ENCODE results near the gene SPNS2. TPM values are rescaled to one million over a fixed set of nuclear protein-coding genes. Genes with fewer than 3 reads are reported as not detected.
A peak's percentile ranks its signal among the peaks of the same experiment; 100 is the strongest.

The SPNS2 gene
- total RNA-seq, 2 experiments from 2014 or later = 4.0 to 4.2 TPM

DNA sequence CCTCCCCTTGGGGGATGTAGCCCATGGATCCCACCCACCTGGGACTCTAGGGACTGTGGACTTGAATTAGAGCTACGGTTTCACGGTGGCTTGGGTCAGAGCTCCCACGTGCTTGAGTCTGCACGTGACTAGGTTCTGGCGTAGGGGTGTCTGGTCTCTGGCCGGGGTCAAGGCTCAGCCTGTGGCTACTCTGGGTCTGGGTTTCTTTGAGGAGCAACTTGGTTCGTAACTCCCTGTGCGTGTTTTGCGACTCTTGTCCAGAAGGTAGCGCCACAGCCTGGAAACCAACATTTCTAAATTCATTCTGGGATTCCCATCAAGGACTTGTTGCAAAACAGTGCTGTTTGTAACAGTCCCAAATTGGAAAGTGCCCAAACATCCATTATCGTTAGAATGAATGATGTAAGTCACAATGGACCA lies 62.2 kb downstream of the SPNS2 start:
- DNase-seq = no peak
- ATAC-seq = no peak
- Mint-ChIP-seq H3K27me3 (ENCODE audit: low read depth) (no peaks in the 10 kb centered on the region), H3K36me3 (ENCODE audit: low read depth) (no peaks in the 10 kb centered on the region), H3K4me3 (no peak overlapping the region), H3K9me3 (ENCODE audit: insufficient read depth) (no peaks in the 10 kb centered on the region), H3K4me1 (ENCODE audit: low read depth) (peaks cover 52% of the 10 kb centered on the region), H3K27ac (no peak overlapping the region)
- CTCF ChIA-PET = interaction anchor here (1.0 kb wide), 1 partner anchor 125 kb away, joined by 3 read pairs; no protein-coding TSS in a partner anchor
- POLR2A ChIA-PET = no interaction called here

DNA sequence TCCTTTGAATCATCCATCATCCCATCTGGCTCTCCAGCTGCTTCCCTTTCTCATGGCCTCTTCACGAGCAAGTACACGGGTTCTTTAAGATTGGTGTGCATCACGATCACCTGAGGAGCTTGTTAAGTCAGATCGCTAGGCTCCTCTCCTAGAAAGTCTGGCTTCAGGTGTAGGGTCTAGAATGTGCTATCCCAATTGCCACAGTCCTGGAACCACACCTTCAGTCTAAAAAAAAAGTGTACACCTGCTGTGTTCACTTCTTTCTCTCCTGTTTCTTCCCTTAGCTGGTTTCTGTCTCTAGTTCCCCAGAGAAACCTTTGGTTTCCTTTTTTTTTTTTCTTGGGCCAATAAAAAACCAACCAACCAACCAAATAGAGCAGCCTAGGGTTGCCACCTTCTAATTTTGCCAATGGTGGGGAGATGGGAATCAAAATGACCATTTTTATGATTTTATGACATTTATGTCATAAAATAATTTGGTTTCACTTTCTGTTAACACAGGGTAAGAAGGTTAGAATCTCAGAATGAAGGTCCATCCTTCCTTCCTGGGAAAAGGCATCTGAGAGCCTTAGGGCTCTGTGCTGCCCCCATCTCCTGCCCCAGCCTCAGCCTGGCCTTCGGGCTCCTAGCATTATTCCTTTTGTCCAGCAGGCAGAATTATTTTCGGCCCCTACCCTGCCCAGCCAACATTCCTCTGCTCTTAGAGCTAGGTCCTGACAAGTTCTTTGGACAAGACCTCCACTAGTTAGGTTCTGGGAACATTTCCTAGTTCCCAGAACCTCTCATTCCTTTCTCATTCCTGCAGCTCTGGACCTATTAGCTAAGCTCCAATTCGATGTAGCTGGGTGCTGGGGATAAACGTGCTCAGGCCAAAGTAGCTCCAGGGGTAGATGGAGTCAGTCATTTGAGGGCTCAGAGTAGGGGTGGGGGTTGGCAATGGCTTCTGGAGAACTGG lies 63.6 kb downstream of the SPNS2 start:
- Mint-ChIP-seq H3K36me3 (ENCODE audit: low read depth) (no peaks in the 10 kb centered on the region), H3K27me3 (ENCODE audit: low read depth) (no peaks in the 10 kb centered on the region), H3K4me3 (peak overlapping the region; percentile 6), H3K9me3 (ENCODE audit: insufficient read depth) (no peaks in the 10 kb centered on the region), H3K4me1 (ENCODE audit: low read depth) (peaks cover 44% of the 10 kb centered on the region), H3K27ac (peak overlapping the region; percentile 60)
- CTCF ChIA-PET = interaction anchor here (1.6 to 2.1 kb wide), 4 partner anchors 12 to 346 kb away, joined by 3 to 7 read pairs (median 4); no protein-coding TSS in a partner anchor
- ATAC-seq (peak; percentile 17), DNase-seq (no peak)
- POLR2A ChIA-PET = interaction anchor here (0.7 to 0.8 kb wide), 2 partner anchors 141 to 419 kb away, joined by 3 to 4 read pairs; partner anchors contain the start of gene CYB5D2

DNA sequence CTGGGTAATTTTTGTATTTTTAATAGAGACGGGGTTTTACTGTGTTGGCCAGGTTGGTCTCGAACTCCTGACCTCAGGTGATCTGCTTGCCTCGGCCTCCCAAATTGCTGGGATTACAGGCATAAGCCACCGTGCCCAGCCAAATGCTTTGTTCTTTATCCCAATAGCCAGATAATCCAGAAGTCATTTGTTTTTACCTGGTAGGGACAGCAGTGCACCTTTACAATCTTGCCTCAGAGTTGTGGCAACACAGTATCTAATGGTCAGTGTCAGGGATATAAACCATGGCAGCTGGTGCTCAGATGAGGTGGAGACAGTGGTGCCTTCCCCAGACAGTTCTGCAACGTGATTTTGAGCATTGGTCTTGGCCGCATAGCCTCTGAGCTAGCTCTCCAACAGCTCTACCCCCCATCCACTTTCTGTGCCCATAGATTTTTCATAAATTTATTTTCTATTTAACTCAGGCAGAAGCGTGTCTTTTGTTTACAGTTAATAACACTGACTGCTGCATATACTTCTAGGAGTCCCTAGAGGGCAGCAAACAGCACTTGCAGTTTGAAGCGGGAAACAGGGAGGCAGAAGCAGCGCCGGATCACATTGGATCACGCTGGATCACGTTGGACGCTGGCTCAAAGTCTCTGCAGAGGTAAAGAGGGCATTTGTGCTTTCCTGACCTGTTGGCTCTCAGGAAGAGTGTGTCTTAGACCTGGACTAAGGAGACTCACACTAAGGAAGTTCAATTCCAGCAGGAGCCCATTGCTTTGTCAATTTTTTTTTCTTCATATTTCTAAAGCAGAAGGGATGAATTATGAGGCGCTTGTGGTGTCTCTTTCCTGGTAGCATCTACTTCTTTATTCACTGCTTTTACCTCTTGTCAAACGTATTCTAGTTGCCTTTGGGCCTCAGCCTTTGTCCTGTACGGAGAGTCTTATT lies 66.8 kb downstream of the SPNS2 start:
- H3K27me3 Mint-ChIP-seq (ENCODE audit: low read depth) = peaks cover 2% of the 10 kb centered on the region
- peak; percentile 84 for ATAC-seq
- peak; percentile 75 for DNase-seq
- ChIA-PET POLR2A (interaction anchor here (0.6 kb wide), 1 partner anchor 10 kb away, joined by 3 read pairs; the partner anchor contains the start of gene MYBBP1A), CTCF (interaction anchor here (0.7 to 3.9 kb wide), 14 partner anchors 10 to 375 kb away, joined by 3 to 67 read pairs (median 4); partner anchors contain the start of genes C17orf107, CHRNE, MYBBP1A and RNF167)
- no peaks in the 10 kb centered on the region for H3K9me3 Mint-ChIP-seq (ENCODE audit: insufficient read depth)
- no peak overlapping the region for H3K27ac Mint-ChIP-seq
- H3K4me1 Mint-ChIP-seq (ENCODE audit: low read depth) = peaks cover 40% of the 10 kb centered on the region
- H3K36me3 Mint-ChIP-seq (ENCODE audit: low read depth) = no peaks in the 10 kb centered on the region
- H3K4me3 Mint-ChIP-seq = peak overlapping the region; percentile 7

DNA sequence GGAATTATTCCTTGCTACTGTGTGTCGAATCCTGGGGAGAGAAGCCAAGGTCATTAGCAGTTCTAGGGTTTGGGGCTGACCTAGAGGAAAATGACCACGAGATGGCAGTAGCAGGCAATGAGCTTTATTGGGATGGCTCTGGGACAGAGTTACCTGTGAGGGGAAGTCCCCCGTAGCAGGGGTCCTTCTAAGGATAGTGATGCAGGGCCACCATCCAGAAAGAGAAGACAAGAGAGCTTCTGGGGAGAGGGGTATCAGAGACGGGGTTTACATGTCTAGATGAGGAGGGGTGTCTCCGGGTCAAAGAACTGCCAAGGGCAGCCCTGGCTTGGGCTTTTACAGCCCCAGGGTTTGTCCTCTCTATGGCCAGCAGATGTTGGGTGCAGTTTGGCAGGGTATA lies 68.1 kb downstream of the SPNS2 start:
- H3K36me3 Mint-ChIP-seq (ENCODE audit: low read depth) = no peaks in the 10 kb centered on the region
- H3K27me3 Mint-ChIP-seq (ENCODE audit: low read depth) = peaks cover 5% of the 10 kb centered on the region
- H3K9me3 Mint-ChIP-seq (ENCODE audit: insufficient read depth) = no peaks in the 10 kb centered on the region
- ATAC-seq (peak; percentile 66), DNase-seq (peak; percentile 64)
- no peak overlapping the region for H3K4me3 Mint-ChIP-seq
- peaks cover 32% of the 10 kb centered on the region for H3K4me1 Mint-ChIP-seq (ENCODE audit: low read depth)
- POLR2A ChIA-PET = interaction anchor here (0.6 to 1.6 kb wide), 3 partner anchors 12 to 151 kb away, joined by 3 read pairs; partner anchors contain the start of gene MYBBP1A
- CTCF ChIA-PET = interaction anchor here (0.7 to 3.9 kb wide), 55 partner anchors 9 to 418 kb away, joined by 3 to 67 read pairs (median 4); partner anchors contain the start of genes C17orf107, CHRNE, MYBBP1A and PELP1
- no peak overlapping the region for H3K27ac Mint-ChIP-seq

DNA sequence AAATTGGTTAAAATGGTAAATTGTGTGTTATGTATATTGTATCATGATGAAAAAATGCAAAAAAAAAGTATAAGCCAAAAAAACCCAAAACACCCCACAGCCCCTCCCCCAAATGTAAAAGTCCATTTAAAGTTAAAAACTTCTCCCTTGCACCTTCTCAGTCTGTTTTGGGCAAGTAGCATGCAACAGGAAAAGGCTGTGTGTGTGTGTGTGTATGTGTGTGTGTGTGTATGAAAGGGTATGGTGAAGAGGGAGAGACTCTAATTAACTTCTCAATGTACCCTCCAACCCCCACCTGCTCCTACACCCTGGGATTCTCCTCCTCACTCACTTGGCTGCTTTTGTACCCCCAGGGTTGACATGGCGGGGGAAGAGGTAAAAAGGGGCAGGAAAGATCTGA lies 70.9 kb downstream of the SPNS2 start:
- H3K27me3 Mint-ChIP-seq (ENCODE audit: low read depth) = peaks cover 9% of the 10 kb centered on the region
- CTCF ChIA-PET = interaction anchor here (0.6 to 2.0 kb wide), 4 partner anchors 13 to 149 kb away, joined by 3 to 6 read pairs (median 3); no protein-coding TSS in a partner anchor
- no peak for ATAC-seq
- no peak overlapping the region for H3K27ac Mint-ChIP-seq
- no peak for DNase-seq
- POLR2A ChIA-PET = no interaction called here
- no peaks in the 10 kb centered on the region for H3K36me3 Mint-ChIP-seq (ENCODE audit: low read depth)
- peaks cover 20% of the 10 kb centered on the region for H3K4me1 Mint-ChIP-seq (ENCODE audit: low read depth)
- no peak overlapping the region for H3K4me3 Mint-ChIP-seq
- no peaks in the 10 kb centered on the region for H3K9me3 Mint-ChIP-seq (ENCODE audit: insufficient read depth)

DNA sequence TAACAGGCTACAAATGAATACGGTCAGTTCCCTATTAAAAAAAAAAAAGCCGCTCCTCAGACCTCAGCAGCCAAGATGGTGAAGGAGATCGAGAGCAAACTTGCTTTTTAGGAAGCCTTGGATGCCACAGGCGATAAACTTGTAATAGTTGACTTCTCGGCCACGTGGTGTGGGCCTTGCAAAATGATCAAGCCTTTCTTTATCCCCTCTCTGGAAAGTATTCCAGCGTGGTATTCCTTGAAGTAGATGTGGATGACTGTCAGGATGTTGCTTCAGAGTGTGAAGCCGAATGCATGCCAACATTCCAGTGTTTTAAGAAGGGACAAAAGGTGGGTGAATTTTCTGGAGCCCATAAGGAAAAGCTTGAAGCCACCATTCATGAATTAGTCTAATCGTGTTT lies 73.5 kb downstream of the SPNS2 start:
- Mint-ChIP-seq H3K27me3 (ENCODE audit: low read depth) (peaks cover 9% of the 10 kb centered on the region), H3K4me3 (no peak overlapping the region), H3K36me3 (ENCODE audit: low read depth) (no peaks in the 10 kb centered on the region), H3K4me1 (ENCODE audit: low read depth) (peaks cover 11% of the 10 kb centered on the region), H3K9me3 (ENCODE audit: insufficient read depth) (no peaks in the 10 kb centered on the region), H3K27ac (no peak overlapping the region)
- ChIA-PET POLR2A (no interaction called here), CTCF (no interaction called here)
- DNase-seq (no peak), ATAC-seq (no peak)

DNA sequence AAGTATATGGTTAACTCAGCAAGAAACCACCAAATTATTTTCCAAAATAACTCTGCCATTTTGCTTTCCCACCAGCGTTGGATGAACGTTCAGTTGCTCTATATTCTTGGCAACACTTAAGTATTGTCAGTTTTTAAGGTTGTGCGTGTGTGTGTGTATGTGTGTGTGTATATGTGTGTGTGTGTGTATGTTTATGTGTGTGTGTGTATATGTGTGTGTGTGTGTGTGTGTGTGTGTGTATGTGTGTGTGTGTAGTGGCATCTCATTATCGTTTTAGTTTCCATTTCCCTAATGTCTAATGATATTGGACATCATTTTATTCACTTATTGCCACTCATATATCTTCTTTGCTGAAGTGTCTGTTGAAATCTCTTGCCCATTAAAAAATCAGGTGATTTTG lies 74.4 kb downstream of the SPNS2 start:
- Mint-ChIP-seq H3K36me3 (ENCODE audit: low read depth) (no peaks in the 10 kb centered on the region), H3K4me1 (ENCODE audit: low read depth) (peaks cover 11% of the 10 kb centered on the region), H3K27me3 (ENCODE audit: low read depth) (peaks cover 9% of the 10 kb centered on the region), H3K4me3 (no peak overlapping the region), H3K27ac (no peak overlapping the region), H3K9me3 (ENCODE audit: insufficient read depth) (no peaks in the 10 kb centered on the region)
- POLR2A ChIA-PET = no interaction called here
- DNase-seq = no peak
- no peak for ATAC-seq
- CTCF ChIA-PET = no interaction called here

DNA sequence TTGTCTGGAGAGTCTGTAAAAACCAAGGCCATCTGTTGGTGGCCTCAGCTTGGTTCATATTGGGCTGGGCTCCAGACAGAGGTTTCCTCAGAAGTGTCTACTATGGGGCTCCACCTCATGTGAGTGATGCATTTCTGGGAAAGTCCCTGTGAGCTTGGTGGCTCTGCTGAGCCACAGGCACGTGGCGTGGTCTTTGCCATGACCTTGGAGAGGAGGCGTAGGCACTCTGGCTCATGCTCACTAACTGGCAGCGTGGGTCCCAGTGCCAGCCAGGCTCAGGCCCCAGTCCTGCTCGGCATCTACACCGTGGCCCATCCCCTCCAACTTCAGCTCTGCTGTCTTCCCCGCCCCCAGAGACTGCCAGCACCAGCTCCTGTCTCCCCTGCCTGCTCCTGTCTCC lies 75.0 kb downstream of the SPNS2 start:
- peaks cover 9% of the 10 kb centered on the region for H3K27me3 Mint-ChIP-seq (ENCODE audit: low read depth)
- ATAC-seq (peak; percentile 85), DNase-seq (peak; percentile 33)
- H3K27ac Mint-ChIP-seq = no peak overlapping the region
- H3K36me3 Mint-ChIP-seq (ENCODE audit: low read depth) = no peaks in the 10 kb centered on the region
- H3K9me3 Mint-ChIP-seq (ENCODE audit: insufficient read depth) = no peaks in the 10 kb centered on the region
- CTCF ChIA-PET = no interaction called here
- H3K4me1 Mint-ChIP-seq (ENCODE audit: low read depth) = peaks cover 11% of the 10 kb centered on the region
- POLR2A ChIA-PET = no interaction called here
- no peak overlapping the region for H3K4me3 Mint-ChIP-seq

DNA sequence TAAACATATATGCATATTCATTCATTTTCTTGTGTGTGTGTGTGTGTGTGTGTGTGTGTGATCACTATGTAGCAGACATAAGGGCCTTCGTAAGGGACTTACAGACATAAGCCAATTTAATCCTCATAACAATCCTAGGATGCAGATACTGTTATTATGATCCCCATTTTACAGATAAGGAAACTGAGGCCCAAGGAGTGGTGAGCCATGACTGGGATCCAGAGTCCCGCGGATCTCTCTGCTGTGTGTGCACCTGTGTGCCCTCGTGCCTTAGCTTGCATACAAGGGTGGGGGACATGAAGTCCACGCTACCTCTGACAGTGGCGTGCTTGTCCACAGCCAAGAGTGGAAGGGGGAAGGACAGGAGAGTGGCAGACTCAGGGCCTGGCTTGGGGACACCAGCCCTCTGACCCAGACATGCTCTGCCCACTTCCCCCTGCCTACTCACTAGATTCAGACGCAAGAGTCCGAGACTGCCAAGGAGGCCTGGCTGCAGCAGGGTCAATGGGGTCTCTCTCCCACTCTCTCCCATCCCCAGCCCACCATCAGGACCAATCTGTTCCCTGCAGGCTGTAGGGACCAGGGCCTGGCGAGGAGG lies 75.9 kb downstream of the SPNS2 start:
- H3K36me3 Mint-ChIP-seq (ENCODE audit: low read depth) = no peaks in the 10 kb centered on the region
- H3K4me3 Mint-ChIP-seq = no peak overlapping the region
- ChIA-PET CTCF (interaction anchor here (1.2 kb wide), 1 partner anchor 8 kb away, joined by 6 read pairs; no protein-coding TSS in a partner anchor), POLR2A (no interaction called here)
- DNase-seq (no peak), ATAC-seq (no peak)
- peaks cover 7% of the 10 kb centered on the region for H3K27me3 Mint-ChIP-seq (ENCODE audit: low read depth)
- no peaks in the 10 kb centered on the region for H3K9me3 Mint-ChIP-seq (ENCODE audit: insufficient read depth)
- H3K27ac Mint-ChIP-seq = no peak overlapping the region
- peaks cover 10% of the 10 kb centered on the region for H3K4me1 Mint-ChIP-seq (ENCODE audit: low read depth)

DNA sequence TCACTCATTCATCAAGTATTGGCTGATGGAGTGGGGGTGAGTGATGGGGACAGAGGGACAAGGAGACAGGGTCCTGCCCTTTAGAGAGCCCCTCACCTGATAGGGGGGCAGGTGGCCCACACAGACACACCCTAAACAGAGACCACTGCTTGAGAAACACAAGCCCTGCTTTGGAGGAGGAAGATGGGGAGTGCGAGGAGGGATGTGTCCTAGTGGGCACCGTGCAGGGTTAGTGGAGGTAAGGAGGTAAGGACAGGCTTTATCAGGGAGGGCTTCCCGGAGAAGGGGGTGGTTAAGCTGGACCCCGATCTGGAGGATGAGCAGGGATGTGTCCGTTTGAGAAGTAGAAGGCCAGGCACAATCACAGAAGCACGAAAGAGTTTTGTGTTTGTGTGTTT lies 77.5 kb downstream of the SPNS2 start:
- ATAC-seq = no peak
- H3K27me3 Mint-ChIP-seq (ENCODE audit: low read depth) = peaks cover 9% of the 10 kb centered on the region
- peaks cover 9% of the 10 kb centered on the region for H3K4me1 Mint-ChIP-seq (ENCODE audit: low read depth)
- H3K36me3 Mint-ChIP-seq (ENCODE audit: low read depth) = no peaks in the 10 kb centered on the region
- no peak for DNase-seq
- ChIA-PET POLR2A (no interaction called here), CTCF (no interaction called here)
- no peak overlapping the region for H3K27ac Mint-ChIP-seq
- H3K4me3 Mint-ChIP-seq = no peak overlapping the region
- H3K9me3 Mint-ChIP-seq (ENCODE audit: insufficient read depth) = no peaks in the 10 kb centered on the region

DNA sequence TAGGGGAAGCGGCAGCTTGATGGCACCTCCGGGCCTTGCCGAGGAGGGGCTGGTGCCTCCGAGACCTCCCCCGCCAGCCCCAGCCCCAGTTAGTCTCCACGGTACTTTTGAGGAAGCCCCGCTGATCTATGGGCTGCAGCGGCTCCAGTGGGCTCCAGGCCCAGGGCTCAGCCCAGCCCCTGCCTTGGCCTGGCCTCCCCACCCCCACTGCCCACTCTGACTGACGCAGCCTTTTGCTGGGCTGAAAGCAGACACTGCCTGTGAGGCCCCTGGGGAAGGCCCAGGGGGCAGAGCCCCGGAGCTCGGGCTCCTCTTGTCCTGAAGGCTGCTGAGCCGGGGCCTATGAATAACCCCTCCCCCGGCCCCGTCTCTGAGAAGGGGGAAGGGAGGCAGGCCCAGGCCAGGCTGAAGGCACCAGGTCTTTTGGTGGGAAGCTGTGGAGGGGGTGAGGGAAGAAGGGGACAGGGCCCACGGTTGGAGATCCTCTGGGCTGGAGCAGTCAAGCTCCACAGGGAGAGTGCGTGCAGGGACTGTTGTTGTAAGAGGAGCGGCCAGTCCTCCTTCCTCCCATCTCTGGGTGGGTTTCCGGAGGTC lies 78.1 kb downstream of the SPNS2 start:
- no peak for DNase-seq
- Mint-ChIP-seq H3K27ac (no peak overlapping the region), H3K27me3 (ENCODE audit: low read depth) (peaks cover 11% of the 10 kb centered on the region), H3K9me3 (ENCODE audit: insufficient read depth) (no peaks in the 10 kb centered on the region), H3K4me1 (ENCODE audit: low read depth) (peaks cover 9% of the 10 kb centered on the region), H3K36me3 (ENCODE audit: low read depth) (no peaks in the 10 kb centered on the region), H3K4me3 (no peak overlapping the region)
- ChIA-PET POLR2A (interaction anchor here (0.5 kb wide), 1 partner anchor 1627 kb away, joined by 3 read pairs; no protein-coding TSS in a partner anchor), CTCF (no interaction called here)
- ATAC-seq = no peak
